Neural crest cell (in vitro differentiated cells): Measurements from ENCODE around the gene ZFP90. TPM values are rescaled to one million over a fixed set of nuclear protein-coding genes. Genes with fewer than 3 reads are reported as not detected.
A peak's percentile ranks its signal among the peaks of the same experiment; 100 is the strongest.

Source experiments
- DNase-seq: peaks from one replicate; pipeline ENCODE4 v3.0.0; 2021; ENCODE audit warnings: low read depth, mixed read lengths, low spot score
- H3K27ac Mint-ChIP-seq: one replicate; pipeline ENCODE4 v1.8.0; 2021; ENCODE audit warnings: mild to moderate bottlenecking, mixed read lengths; ENCODE audit not compliant: unreplicated experiment
- H3K27me3 Mint-ChIP-seq: 2 replicates; pipeline ENCODE4 v1.8.0; 2021; ENCODE audit warnings: low read depth, mild to moderate bottlenecking, mixed read lengths
- H3K36me3 Mint-ChIP-seq: 2 replicates; pipeline ENCODE4 v1.8.0; 2021; ENCODE audit warnings: low read depth, mild to moderate bottlenecking, mixed read lengths
- H3K4me1 Mint-ChIP-seq: 2 replicates; pipeline ENCODE4 v1.8.0; 2021; ENCODE audit warnings: mixed read lengths
- H3K4me3 Mint-ChIP-seq: one replicate; pipeline ENCODE4 v1.8.0; 2021; ENCODE audit warnings: mild to moderate bottlenecking, mixed read lengths
- H3K9me3 Mint-ChIP-seq: 2 replicates; pipeline ENCODE4 v1.8.0; 2021; ENCODE audit warnings: mixed read lengths
- CTCF ChIP-seq: fragments of 200-600 bp; sonication (generic); conservative IDR thresholded peaks from 2 replicates; pipeline ENCODE4 v1.5.0; 2021; ENCODE audit warnings: antibody characterized with exemption, mild to moderate bottlenecking
- total RNA-seq: library from RNA; stranded (reverse); gene quantifications from 2 replicates; pipeline ENCODE4 v1.2.1, GENCODE V29; 2021

Gene ZFP90
- total RNA-seq, 1 donor from 2014 or later: 56.2 TPM

GRCh38 chr16:68519225-68519745, 19.8 kb upstream of the ZFP90 start:
- no peak for DNase-seq
- H3K27me3 Mint-ChIP-seq: no peaks in the 10 kb centered on the region
- no peak for TF ChIP-seq CTCF
- H3K9me3 Mint-ChIP-seq: no peaks in the 10 kb centered on the region
- H3K27ac Mint-ChIP-seq: no peak overlapping the region
- no peak overlapping the region for H3K4me3 Mint-ChIP-seq
- peaks cover 4% of the 10 kb centered on the region for H3K4me1 Mint-ChIP-seq
- no peaks in the 10 kb centered on the region for H3K36me3 Mint-ChIP-seq

GRCh38 chr16:68520649-68521086, 18.4 kb upstream of the ZFP90 start:
- H3K36me3 Mint-ChIP-seq: no peaks in the 10 kb centered on the region
- TF ChIP-seq CTCF: peak; percentile 95
- peaks cover 4% of the 10 kb centered on the region for H3K4me1 Mint-ChIP-seq
- no peaks in the 10 kb centered on the region for H3K9me3 Mint-ChIP-seq
- DNase-seq: peak; percentile 86
- peak overlapping the region; percentile 32 for H3K4me3 Mint-ChIP-seq
- H3K27me3 Mint-ChIP-seq: no peaks in the 10 kb centered on the region
- H3K27ac Mint-ChIP-seq: no peak overlapping the region

GRCh38 chr16:68524069-68524820, 14.8 kb upstream of the ZFP90 start:
- peaks cover 8% of the 10 kb centered on the region for H3K9me3 Mint-ChIP-seq
- H3K27ac Mint-ChIP-seq: no peak overlapping the region
- peaks cover 5% of the 10 kb centered on the region for H3K36me3 Mint-ChIP-seq
- H3K4me3 Mint-ChIP-seq: no peak overlapping the region
- peaks cover 11% of the 10 kb centered on the region for H3K4me1 Mint-ChIP-seq
- TF ChIP-seq CTCF: no peak
- DNase-seq: no peak
- peaks cover 3% of the 10 kb centered on the region for H3K27me3 Mint-ChIP-seq

- peaks cover 11% of the 10 kb centered on the region for H3K9me3 Mint-ChIP-seq
- no peak for DNase-seq
- H3K27me3 Mint-ChIP-seq: peaks cover 3% of the 10 kb centered on the region
- no peak overlapping the region for H3K27ac Mint-ChIP-seq
- peaks cover 5% of the 10 kb centered on the region for H3K36me3 Mint-ChIP-seq
- H3K4me1 Mint-ChIP-seq: peaks cover 22% of the 10 kb centered on the region
- H3K4me3 Mint-ChIP-seq: no peak overlapping the region
- no peak for TF ChIP-seq CTCF
Measured at GRCh38 chr16:68526143-68526781, 12.8 kb upstream of the ZFP90 start.

- TF ChIP-seq CTCF: no peak
- Mint-ChIP-seq H3K4me3 (no peak overlapping the region), H3K4me1 (peaks cover 23% of the 10 kb centered on the region), H3K9me3 (peaks cover 11% of the 10 kb centered on the region), H3K36me3 (peaks cover 5% of the 10 kb centered on the region), H3K27ac (no peak overlapping the region), H3K27me3 (peaks cover 3% of the 10 kb centered on the region)
- no peak for DNase-seq
Measured at GRCh38 chr16:68526782-68527145, 12.3 kb upstream of the ZFP90 start.
